ACHN (cell line): ENCODE results near the gene OR9A2.

ENCODE experiments used
- DNase-seq: peaks from one replicate; pipeline ENCODE4 v3.0.0-alpha.2; 2015
- in situ Hi-C: cut with HindIII; loops from 2 replicates; pipeline ENCODE4 v1.10.0; 2017; ENCODE audit warnings: low sequenced_read_pairs, low pct_ligation_motif_present, low pct_unique_long_range_greater_than_20kb

The OR9A2 gene, protein sequence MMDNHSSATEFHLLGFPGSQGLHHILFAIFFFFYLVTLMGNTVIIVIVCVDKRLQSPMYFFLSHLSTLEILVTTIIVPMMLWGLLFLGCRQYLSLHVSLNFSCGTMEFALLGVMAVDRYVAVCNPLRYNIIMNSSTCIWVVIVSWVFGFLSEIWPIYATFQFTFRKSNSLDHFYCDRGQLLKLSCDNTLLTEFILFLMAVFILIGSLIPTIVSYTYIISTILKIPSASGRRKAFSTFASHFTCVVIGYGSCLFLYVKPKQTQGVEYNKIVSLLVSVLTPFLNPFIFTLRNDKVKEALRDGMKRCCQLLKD

DNA sequence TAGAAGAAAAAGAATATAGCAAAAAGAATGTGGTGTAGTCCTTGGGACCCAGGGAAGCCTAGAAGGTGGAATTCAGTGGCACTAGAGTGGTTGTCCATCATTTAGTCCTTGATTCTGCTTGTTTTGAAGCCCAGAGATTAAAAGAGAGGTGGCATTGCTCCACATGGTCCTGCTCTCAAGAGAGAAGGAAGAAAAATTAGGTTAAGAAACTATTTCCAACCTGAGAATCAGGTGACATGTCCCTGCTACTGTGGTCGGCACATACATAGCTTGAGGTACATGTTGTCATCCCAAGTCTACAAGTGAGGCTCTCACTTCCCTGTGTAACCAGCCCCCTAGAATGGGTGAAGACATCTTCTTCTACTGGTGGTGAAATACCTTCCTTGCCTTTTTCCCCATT lies at the start of gene OR9A2:
OR9A2 (minus strand) TSS at position 101 of the 400 bp plus-strand sequence; CDS start at position 101, 0 bp downstream.
- in situ Hi-C loops = no loop called here
- no peak for DNase-seq

DNA sequence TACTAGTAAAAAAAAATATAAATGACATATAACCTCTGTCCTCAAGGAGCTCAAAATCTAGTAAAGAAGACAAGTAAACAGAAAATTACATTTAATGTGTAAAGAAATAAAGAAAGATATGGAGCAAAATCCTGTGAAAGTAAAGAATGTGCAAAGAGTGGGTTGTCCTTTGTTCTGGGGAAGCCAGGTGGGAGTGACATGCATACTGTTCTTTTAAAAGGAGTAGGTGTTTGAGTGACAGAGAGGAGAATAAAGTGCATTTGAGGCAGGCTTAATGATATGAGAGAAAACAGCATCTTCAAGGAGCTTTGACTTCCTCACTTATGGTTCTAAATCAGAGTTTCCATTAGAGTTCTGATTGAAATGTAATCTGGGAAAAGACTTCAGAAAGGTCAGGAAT lies 47.2 kb upstream of the OR9A2 start:
- DNase-seq = no peak
- in situ Hi-C loops = no loop called here

DNA sequence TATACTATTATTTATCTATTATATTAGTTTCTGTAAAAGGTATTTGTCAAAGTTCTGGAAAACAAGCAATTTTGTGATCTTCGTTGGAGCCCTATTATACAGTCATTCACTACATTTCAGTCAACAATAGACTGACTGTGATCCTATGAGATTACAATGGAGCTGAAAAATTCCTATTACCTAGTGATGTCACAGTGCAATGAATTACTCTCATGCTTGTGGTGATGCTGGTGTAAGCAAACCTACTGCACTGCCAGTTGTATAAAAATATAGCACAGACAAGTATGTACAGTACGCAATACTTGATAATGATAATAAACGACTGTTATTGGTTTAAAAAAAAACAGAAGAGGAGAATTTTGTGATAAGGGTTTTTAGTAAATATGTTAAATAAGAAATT lies 46.6 kb upstream of the OR9A2 start:
- no peak for DNase-seq
- in situ Hi-C loops = no loop called here

DNA sequence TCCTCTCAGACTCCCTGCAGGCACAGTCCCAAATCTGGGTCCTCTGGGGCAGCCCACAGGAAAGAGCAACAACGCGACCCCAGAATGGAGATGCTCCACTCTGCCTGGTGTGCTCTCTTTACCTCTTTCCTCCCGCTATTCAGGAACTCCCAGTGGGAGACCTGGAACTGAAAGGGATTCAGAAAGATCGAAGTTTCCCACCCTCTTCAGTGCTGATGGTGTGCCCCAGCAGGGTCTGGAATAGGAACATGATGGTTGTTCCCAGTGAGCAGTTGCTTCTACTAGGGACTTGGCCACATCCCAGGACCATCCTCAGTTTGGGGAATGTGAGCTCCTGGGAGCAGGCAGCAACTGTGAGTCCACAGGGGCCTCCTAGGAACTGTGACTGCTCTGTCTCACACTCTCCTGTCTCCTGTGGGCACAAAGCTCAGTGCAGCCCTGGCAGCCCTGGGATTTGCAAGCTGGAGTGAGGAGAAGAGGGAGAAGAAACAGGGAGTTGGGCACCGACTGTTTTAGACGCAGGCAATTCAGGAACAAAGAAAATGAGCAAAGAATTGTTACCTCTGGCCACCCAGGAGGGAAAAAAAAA lies 43.1 kb upstream of the OR9A2 start:
- in situ Hi-C loops = no loop called here
- no peak for DNase-seq

DNA sequence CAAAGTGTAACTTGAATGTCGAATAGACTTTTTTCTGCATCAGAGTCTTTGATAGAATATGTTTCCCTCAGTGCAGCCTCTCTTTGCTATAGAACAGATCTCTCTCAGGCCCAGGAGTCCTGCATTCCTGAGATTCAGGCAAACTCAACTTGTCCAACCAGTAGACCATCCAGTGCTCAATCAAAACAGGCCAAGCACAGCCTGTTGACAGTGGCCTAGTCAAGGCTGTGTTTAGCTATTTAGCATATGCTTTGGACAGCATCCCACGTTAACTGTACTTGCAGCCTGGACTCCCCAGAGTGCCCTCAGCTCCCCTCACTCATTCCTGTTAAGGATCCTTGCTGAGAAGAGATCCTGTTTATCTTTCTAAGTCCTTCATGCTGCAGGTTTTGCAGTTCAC lies 41.5 kb upstream of the OR9A2 start:
- in situ Hi-C loops = no loop called here
- no peak for DNase-seq

DNA sequence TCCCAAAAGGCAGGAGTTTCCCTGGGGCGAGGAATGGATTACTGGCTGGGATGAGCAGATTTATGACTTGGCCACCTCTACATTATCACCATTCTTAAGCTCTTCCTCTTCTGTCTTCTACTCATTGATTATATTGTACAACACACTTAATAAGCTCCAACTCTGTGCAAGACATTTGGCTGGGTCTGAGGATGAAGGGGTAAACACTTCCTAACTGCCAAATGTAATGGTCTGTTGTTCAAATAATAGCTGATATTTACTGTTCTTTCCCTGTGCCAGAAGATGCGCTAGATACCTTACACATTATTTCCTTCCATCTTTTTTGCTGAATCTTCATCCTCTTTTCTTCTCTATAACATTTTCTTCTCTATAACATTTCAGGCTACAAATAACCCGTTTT lies 36.8 kb upstream of the OR9A2 start:
- in situ Hi-C loops = no loop called here
- DNase-seq = no peak

DNA sequence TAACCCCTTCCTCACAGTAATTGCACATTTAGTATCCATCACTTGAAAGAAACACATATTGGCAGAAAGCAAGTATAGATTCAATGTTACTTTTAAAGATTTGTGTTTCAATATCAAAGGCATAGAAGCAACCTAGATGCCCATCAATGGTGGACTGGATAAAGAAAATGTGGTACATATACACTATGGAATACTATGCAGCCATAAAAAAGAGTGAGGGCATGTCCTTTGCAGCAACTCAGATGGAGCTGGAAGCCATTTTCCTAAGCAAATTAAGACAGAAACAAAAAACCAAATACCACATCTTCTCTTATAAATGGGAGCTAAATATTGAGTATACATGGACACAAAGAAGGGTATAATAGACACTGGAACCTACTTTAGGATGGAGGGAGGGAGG lies 28.8 kb upstream of the OR9A2 start:
- in situ Hi-C loops = no loop called here
- DNase-seq = no peak

DNA sequence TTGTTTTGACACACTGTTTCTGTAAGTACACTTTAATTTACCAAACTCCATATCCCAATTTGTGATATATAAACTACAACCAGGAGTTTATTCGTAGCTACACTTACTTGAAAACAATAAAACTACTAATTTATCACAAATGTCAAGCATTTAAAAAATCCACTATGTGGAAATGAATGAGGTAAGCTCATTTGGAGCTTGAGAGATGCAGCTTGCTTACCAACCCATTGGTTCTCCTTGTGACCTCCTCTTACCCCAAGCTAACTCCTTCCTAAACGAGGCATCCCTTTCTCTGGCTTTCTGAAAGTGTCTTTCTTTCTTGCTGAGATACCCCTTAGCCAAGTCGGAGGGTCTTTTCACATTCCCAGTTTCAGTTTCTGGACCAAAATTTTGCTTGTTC lies 27.7 kb upstream of the OR9A2 start:
- no peak for DNase-seq
- in situ Hi-C loops = no loop called here

DNA sequence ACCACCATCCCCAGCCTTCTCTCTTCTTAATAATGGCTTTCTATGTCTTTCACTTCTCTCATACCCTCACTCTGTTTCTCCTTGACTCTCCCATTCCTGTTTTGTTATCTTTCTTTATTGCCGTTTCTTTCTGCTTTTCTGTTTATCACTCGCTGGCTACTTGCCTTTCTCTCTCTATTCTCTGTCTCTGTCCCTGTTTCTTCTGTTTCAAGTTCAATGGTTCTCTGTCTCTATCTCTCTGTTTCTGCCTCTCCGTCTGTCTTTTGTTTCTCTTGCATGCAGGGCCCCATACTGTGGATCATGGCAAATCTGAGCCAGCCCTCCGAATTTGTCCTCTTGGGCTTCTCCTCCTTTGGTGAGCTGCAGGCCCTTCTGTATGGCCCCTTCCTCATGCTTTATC lies 25.1 kb upstream of the OR9A2 start, which contains the start of gene OR6V1:
OR6V1 (plus strand) TSS at position 301 of the 400 bp plus-strand sequence; CDS start at position 301, 0 bp downstream.
- in situ Hi-C loops = no loop called here
- no peak for DNase-seq

DNA sequence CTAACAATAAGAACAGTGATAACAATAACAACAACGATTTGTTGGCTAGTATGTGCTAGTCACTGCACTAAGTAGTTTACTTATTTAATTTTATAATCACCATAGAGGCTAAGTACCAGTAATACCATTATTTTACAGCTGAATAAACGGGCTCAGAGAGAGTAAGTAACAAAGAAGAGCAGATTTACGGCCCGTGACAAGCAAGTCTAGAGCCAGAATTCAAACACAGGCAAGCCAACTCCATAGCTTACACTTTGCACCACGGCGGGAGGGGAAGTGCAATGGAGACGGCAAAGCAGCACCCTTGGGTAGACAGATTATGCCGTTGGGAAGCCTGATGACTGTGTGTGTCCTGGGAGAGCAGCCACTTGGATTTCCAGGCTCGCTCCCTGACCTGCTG lies 24.0 kb upstream of the OR9A2 start:
- in situ Hi-C loops = no loop called here
- DNase-seq = no peak

DNA sequence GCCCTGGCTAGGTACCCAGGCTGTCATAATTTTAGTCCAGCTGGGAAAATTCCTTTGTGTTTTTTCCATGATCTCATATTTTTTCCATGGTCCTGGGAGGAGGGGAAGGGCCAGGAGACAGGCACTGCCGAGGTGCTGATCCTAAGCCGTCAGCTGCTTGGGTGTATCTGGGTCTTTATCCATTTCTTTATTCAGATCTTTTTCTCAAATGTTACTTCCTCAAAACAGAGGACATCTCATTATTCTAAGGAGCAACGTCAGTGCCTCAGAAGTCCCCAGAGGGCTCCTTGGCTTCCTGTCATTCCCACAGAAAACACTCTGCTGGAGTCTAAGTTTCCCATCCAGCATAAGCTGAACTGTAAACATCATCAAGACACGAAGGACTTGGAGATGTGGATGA lies 22.4 kb upstream of the OR9A2 start:
- in situ Hi-C loops = no loop called here
- DNase-seq = no peak

DNA sequence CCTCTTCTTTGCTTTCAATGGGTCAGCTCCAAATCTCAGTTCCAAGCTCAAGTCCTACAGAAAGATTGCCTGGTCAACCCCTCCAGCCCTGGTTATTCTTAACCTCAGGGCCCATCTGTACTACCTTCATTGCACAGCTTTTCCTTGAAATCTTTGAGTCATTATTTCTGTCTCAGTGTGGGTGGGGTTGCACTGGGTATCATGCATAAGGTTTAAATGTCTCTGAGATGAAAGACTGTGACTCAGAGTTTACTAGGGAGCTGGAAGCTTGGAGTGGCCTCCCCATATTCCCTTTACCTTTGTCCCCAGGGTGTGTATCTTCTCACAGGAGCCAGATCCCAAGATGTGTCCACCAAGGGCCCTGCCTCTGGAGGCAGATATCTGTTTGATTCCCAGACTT lies 21.9 kb upstream of the OR9A2 start:
- in situ Hi-C loops = no loop called here

DNA sequence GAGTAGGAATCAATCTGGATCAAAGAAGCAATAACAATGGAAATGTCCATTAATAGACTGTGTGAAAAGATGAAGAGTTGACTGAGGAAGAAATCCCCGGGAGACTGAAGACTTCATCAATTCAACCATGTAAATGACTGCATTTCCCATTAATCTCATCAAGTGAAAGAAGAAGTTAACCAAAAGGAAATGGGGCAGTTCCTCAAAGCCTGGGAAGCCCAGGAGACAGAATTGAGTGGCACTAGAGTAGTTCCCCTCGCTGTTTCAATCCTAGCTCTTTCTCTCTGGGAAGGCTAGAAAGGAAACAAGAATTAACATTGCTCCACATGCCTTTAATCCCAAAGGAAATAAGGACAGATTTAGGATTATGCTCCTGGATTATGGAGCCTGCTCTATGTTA lies 20.4 kb upstream of the OR9A2 start:
- DNase-seq = no peak
- in situ Hi-C loops = no loop called here

More for the DNA sequence above, 21.9 kb upstream of the OR9A2 start:
- no peak for DNase-seq

DNA sequence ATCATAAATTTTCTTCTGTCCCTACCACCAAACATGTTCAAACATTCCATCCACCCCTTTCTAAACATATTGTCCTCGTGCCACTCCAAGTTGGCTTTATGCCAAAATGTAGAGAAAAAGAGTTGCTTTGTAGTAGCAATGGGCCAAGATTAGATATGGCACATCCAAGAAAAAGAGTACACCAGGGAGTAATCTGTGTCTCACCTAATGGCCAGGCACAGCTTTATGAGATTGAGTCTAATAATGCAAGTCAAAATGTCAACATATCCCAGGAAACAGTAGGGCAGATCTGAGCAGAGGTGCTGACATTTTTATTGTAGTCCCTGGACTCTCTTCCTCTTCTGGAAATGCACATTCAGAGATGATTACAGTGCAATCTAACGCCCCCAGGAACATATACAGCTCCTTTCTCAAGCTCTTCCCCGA lies 19.5 kb upstream of the OR9A2 start:
- in situ Hi-C loops = no loop called here
- no peak for DNase-seq

DNA sequence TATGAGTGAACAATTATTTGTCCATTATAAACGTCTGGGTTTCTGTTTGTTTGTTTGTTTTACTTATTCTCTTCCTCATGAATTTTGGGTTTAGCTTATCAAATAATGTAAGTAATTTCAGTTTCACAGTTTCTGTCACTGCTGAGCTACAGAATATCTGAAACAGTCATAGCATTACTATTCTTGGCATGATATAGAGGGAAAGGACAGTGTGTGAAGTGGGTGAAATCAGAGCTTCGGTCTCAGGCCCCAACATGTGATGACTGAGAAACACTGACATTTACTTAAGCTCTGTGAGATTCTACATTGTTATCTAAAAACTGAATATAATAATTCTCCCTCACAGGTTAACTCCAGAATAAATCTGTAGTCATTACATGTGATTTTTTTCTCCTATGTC lies 16.5 kb upstream of the OR9A2 start:
- in situ Hi-C loops = no loop called here
- DNase-seq = no peak

DNA sequence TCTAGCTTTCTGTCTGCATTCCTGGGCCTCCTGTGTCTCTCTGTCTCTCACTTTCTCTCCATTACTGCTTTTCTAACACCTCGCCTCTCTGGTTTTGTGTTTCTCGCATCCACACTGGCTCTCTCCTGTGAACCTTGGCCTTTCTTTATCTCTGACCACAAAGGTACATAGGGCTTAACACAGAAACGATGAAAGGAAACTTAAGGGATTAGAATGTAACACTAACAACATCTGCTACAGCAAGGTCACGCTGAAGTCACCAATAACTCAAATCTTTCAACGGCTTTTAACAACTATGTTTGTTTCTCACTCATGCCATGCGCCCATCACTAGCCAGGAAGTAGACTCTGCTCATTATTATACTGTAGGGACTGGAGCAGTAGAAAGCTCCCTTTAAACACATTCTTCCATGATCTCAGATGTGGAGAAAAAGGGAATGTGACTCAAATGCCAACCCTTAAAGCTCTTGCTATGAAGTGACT lies 15.9 kb upstream of the OR9A2 start:
- in situ Hi-C loops = no loop called here
- no peak for DNase-seq

DNA sequence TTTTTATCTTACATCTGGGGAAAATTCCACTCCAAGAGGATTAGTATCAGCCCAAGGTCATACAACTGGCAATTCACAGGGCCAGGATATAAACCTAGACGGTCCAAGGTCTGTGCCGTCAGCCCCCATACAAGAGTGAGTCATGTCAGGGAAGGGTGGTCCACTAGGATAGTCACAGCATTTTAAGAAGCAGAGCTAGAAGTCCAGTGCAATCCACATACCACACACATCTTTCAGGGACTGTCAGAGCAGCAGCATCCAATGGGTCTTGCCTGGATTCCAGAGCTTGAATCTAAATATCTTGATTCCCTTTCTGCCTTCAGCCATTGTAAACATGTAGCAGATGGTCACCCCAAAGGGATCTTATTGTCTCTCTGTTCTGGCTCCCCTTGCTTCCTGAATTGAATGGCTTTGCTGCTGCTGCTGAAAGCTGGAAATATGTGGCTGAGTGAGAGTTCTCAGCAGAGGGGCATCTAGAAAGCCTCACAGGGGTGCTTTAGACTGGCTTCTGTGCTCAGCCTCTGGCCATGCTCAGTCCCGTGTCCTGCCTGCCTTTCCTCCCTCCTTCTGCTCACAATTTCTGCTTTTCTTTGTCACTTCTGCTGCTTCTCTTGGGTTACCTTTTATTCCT lies 15.3 kb upstream of the OR9A2 start:
- no peak for DNase-seq
- in situ Hi-C loops = no loop called here

DNA sequence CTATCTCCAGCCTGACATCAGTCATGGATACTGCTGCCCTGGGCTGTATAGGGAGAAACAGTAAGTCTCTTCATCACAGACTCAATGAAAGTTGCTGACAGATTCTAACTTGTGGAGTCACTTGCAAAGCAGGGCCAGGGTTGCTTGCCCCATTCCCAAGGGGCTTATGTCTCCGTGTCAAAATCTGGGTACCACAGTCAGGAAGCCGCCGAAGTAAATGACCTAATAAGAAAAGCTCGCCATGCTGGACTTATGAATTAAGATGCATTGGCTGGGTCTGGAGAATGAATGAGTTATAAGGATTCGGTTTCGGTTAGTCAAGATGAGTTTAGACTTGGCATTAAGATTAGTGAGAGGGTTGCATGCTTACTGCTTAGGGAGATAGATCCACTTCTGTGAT lies 14.4 kb upstream of the OR9A2 start:
- no peak for DNase-seq
- in situ Hi-C loops = no loop called here

DNA sequence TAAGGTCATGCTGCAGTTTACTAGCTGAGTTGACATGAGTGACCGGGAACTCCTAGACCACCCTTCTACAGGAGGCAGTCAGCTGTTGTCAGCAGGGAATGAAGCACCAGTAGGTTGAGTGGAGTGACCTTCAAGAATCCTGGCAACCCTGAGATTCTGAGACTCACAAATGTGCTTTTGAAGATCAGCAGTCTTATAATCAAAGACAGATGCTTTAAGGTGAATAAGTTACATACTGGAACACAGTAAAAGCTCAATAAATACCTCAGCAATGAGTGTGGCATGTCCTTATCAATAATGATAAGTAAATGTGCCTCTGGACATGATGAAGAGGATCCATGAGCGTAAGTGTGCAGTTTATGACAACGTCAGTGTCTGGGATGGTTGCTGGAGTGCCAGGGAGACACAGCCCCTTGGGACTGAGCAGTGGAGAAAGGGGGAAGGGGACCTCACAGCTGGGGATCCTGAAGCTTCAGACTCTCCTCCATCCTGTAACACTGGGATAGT lies 13.3 kb upstream of the OR9A2 start:
- no peak for DNase-seq
- in situ Hi-C loops = no loop called here

DNA sequence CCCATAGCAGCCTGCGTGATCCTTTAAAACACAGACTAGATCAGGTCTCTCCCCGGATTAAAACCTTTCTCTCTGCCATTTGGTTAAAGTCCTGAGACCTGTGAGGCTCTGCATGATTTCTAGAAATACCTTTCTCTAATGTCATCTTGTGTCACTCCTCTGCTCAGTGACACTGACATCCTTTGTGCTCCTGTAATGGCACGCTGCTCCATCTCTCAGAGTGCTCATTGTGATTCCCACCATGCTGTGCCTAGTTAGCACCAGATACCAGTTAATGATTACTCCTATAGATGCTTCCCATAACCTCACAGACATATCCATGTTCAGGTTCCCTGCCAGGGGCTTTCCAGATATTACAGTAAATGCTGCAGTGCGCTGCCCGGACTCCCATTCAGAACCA lies 11.7 kb upstream of the OR9A2 start:
- no peak for DNase-seq
- in situ Hi-C loops = no loop called here
